ENCODE results near the gene CCDC85C. TPM values are rescaled to one million over a fixed set of nuclear protein-coding genes. Genes with fewer than 3 reads are reported as not detected.

The CCDC85C gene
- total RNA-seq, 2 experiments from 2014 or later: 5.8 to 7.5 TPM

- POLR2A ChIA-PET: no interaction called here
- Histone ChIP-seq H3K4me3 (ENCODE audit: low read length) (no peak overlapping the region), H3K36me3 (ENCODE audit: insufficient read depth, low read length) (no peaks in the 10 kb centered on the region), H3K27me3 (ENCODE audit: control insufficient read depth in 1 of 2, insufficient read depth in 2 of 2, low read length in 2 of 2) (no peaks in the 10 kb centered on the region), H3K27ac (ENCODE audit: low read depth in 1 of 2, low read length in 2 of 2) (no peak overlapping the region), H3K4me1 (ENCODE audit: insufficient read depth, low read length) (no peaks in the 10 kb centered on the region), H3K9me3 (ENCODE audit: control insufficient read depth in 1 of 2, insufficient read depth in 1 of 2, low read length in 2 of 2) (peaks cover 0 to 4% of the 10 kb centered on the region in 2 experiments)
- Mint-ChIP-seq H3K4me3 (no peak overlapping the region), H3K9me3 (no peaks in the 10 kb centered on the region), H3K27ac (no peak overlapping the region), H3K4me1 (ENCODE audit: low read depth) (no peaks in the 10 kb centered on the region), H3K27me3 (no peaks in the 10 kb centered on the region), H3K36me3 (ENCODE audit: low read depth) (no peaks in the 10 kb centered on the region)
- intact Hi-C loops (cut with DNase I, micrococcal nuclease): no loop called here
- ATAC-seq (ENCODE audit: poor library complexity) (no peak), DNase-seq (no peak)
- TF ChIP-seq, protein P1, sequence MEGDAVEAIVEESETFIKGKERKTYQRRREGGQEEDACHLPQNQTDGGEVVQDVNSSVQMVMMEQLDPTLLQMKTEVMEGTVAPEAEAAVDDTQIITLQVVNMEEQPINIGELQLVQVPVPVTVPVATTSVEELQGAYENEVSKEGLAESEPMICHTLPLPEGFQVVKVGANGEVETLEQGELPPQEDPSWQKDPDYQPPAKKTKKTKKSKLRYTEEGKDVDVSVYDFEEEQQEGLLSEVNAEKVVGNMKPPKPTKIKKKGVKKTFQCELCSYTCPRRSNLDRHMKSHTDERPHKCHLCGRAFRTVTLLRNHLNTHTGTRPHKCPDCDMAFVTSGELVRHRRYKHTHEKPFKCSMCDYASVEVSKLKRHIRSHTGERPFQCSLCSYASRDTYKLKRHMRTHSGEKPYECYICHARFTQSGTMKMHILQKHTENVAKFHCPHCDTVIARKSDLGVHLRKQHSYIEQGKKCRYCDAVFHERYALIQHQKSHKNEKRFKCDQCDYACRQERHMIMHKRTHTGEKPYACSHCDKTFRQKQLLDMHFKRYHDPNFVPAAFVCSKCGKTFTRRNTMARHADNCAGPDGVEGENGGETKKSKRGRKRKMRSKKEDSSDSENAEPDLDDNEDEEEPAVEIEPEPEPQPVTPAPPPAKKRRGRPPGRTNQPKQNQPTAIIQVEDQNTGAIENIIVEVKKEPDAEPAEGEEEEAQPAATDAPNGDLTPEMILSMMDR (IDR thresholded peaks at IDR 0.05): no peak
- CTCF ChIA-PET: no interaction called here
These were observed 49.8 kb downstream of the CCDC85C start for GRCh38 chr14:99554184-99554583.

- ChIA-PET POLR2A (no interaction called here), CTCF (no interaction called here)
- ATAC-seq (ENCODE audit: poor library complexity) (no peak), DNase-seq (no peak)
- Histone ChIP-seq H3K27ac (ENCODE audit: low read depth in 1 of 2, low read length in 2 of 2) (no peak overlapping the region), H3K4me3 (ENCODE audit: low read length) (no peak overlapping the region), H3K4me1 (ENCODE audit: insufficient read depth, low read length) (no peaks in the 10 kb centered on the region), H3K27me3 (ENCODE audit: control insufficient read depth in 1 of 2, insufficient read depth in 2 of 2, low read length in 2 of 2) (no peaks in the 10 kb centered on the region), H3K9me3 (ENCODE audit: control insufficient read depth in 1 of 2, insufficient read depth in 1 of 2, low read length in 2 of 2) (no peaks in the 10 kb centered on the region), H3K36me3 (ENCODE audit: insufficient read depth, low read length) (no peaks in the 10 kb centered on the region)
- no peaks in the 10 kb centered on the region for H3K4me1 Mint-ChIP-seq (ENCODE audit: low read depth)
- no peak overlapping the region for H3K27ac Mint-ChIP-seq
- intact Hi-C loops (cut with DNase I, micrococcal nuclease): no loop called here
- TF ChIP-seq, protein P1 (IDR thresholded peaks at IDR 0.05): no peak
- H3K36me3 Mint-ChIP-seq (ENCODE audit: low read depth): no peaks in the 10 kb centered on the region
- H3K27me3 Mint-ChIP-seq: no peaks in the 10 kb centered on the region
- no peaks in the 10 kb centered on the region for H3K9me3 Mint-ChIP-seq
- H3K4me3 Mint-ChIP-seq: no peak overlapping the region
These were observed 51.3 kb downstream of the CCDC85C start for GRCh38 chr14:99552572-99553216.

- no peaks in the 10 kb centered on the region for H3K27me3 ChIP-seq (ENCODE audit: control insufficient read depth in 1 of 2, insufficient read depth in 2 of 2, low read length in 2 of 2)
- ChIA-PET CTCF (no interaction called here), POLR2A (no interaction called here)
- no peak for DNase-seq
- no peak overlapping the region for H3K27ac Mint-ChIP-seq
- no peaks in the 10 kb centered on the region for H3K9me3 Mint-ChIP-seq
- no peak overlapping the region for H3K4me3 Mint-ChIP-seq
- no peaks in the 10 kb centered on the region for H3K36me3 Mint-ChIP-seq (ENCODE audit: low read depth)
- no peaks in the 10 kb centered on the region for H3K4me1 ChIP-seq (ENCODE audit: insufficient read depth, low read length)
- no peaks in the 10 kb centered on the region for H3K27me3 Mint-ChIP-seq
- no peak overlapping the region for H3K27ac ChIP-seq (ENCODE audit: low read depth in 1 of 2, low read length in 2 of 2)
- H3K4me3 ChIP-seq (ENCODE audit: low read length): no peak overlapping the region
- intact Hi-C loops (cut with DNase I, micrococcal nuclease): no loop called here
- H3K4me1 Mint-ChIP-seq (ENCODE audit: low read depth): no peaks in the 10 kb centered on the region
- TF ChIP-seq, protein P1 (IDR thresholded peaks at IDR 0.05): no peak
- no peak for ATAC-seq (ENCODE audit: poor library complexity)
- no peaks in the 10 kb centered on the region for H3K36me3 ChIP-seq (ENCODE audit: insufficient read depth, low read length)
- H3K9me3 ChIP-seq (ENCODE audit: control insufficient read depth in 1 of 2, insufficient read depth in 1 of 2, low read length in 2 of 2): no peaks in the 10 kb centered on the region
These were observed 51.9 kb downstream of the CCDC85C start for GRCh38 chr14:99552021-99552553.
